Loucy (cell line): Measurements from ENCODE around the gene TRIOBP.
A peak's percentile ranks its signal among the peaks of the same experiment; 100 is the strongest.

Experiments used
- H2AFZ ChIP-seq: fragments of 200-600 bp; sonication (generic); 2 replicates; pipeline ENCODE4 v1.6.0; 2016; ENCODE audit warnings: antibody characterized with exemption, mild to moderate bottlenecking, low read length, moderate library complexity
- H3F3A ChIP-seq: fragments of 200-600 bp; 2 replicates; pipeline ENCODE4 v1.6.0; 2016; ENCODE audit warnings: antibody characterized with exemption, low read depth, mild to moderate bottlenecking
- H3K27me3 ChIP-seq: fragments of 200-600 bp; sonication (generic); 2 replicates; pipeline ENCODE4 v1.6.1; 2014; ENCODE audit warnings: low read length, mild to moderate bottlenecking; ENCODE audit not compliant: insufficient read depth, poor library complexity, severe bottlenecking
- H3K36me3 ChIP-seq: fragments of 200-600 bp; sonication (generic); 2 replicates; pipeline ENCODE4 v1.6.1; 2016; ENCODE audit warnings: low read length; ENCODE audit not compliant: insufficient read depth
- H3K4me1 ChIP-seq: fragments of 200-600 bp; sonication (generic); 2 replicates; pipeline ENCODE4 v1.5.1; 2014; ENCODE audit warnings: low read length, mild to moderate bottlenecking; ENCODE audit not compliant: insufficient read depth, poor library complexity, severe bottlenecking
- H3K4me2 ChIP-seq: fragments of 200-600 bp; sonication (generic); 2 replicates; pipeline ENCODE4 v1.6.0; 2014; ENCODE audit warnings: antibody characterized with exemption, low read length, low read depth, mild to moderate bottlenecking; ENCODE audit not compliant: poor library complexity, severe bottlenecking
- H3K4me3 ChIP-seq: fragments of 200-600 bp; sonication (generic); 2 replicates; pipeline ENCODE4 v1.5.1; 2014; ENCODE audit warnings: low read length, mild to moderate bottlenecking, mixed read lengths; ENCODE audit not compliant: poor library complexity, severe bottlenecking
- H3K79me2 ChIP-seq: fragments of 200-600 bp; sonication (generic); 2 replicates; pipeline ENCODE4 v1.6.1; 2014; ENCODE audit warnings: low read length; ENCODE audit not compliant: insufficient read depth
- H3K9ac ChIP-seq: fragments of 200-600 bp; sonication (generic); 2 replicates; pipeline ENCODE4 v1.6.0; 2014; ENCODE audit warnings: mild to moderate bottlenecking, low read depth, low read length, moderate library complexity; ENCODE audit not compliant: poor library complexity, severe bottlenecking
- H3K9me2 ChIP-seq: fragments of 200-600 bp; sonication (generic); replicated peaks from 2 replicates; pipeline ENCODE4 v1.6.1; 2016; ENCODE audit warnings: low read depth, low read length, mixed read lengths
- H3K9me3 ChIP-seq: fragments of 200-600 bp; sonication (generic); 2 replicates; pipeline ENCODE4 v1.6.1; 2014; ENCODE audit warnings: mild to moderate bottlenecking, antibody characterized with exemption, low read length, low read depth; ENCODE audit not compliant: insufficient read depth
- H4K20me1 ChIP-seq: fragments of 200-600 bp; sonication (generic); 2 replicates; pipeline ENCODE4 v1.6.0; 2014; ENCODE audit warnings: antibody characterized with exemption, low read length, mild to moderate bottlenecking; ENCODE audit not compliant: insufficient read depth, poor library complexity, severe bottlenecking
- EZH2phosphoT487 ChIP-seq: fragments of 200-600 bp; IDR thresholded peaks from 2 replicates; pipeline ENCODE4 v1.6.1; 2018; ENCODE audit warnings: antibody characterized with exemption, mild to moderate bottlenecking, moderate library complexity, borderline replicate concordance
- TF ChIP-seq, protein P1 (sequence below): fragments of 200-600 bp; sonication (generic); conservative IDR thresholded peaks from 2 replicates; pipeline ENCODE4 v1.5.1; 2014; ENCODE audit warnings: mild to moderate bottlenecking, antibody characterized with exemption, low read length

TRIOBP gene

DNA sequence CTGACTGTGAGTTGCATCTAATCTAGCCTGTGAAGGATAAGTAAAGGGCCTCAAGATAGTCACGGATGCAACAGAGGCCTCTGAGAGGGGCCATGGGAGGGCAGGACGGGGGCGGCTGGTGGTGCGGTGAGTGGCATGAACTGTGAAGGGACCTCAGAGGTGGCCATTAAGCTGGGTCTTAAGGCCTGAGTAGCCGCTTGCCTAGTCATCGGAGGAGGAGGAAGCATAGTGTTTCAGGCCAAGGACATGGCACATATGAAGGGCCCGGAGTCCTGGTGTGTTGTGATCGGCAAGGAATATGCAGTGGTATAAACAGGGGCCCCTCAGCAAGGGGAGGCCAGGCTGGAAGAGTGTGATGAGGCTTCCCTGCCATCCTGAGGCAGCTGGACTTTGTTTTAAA, 51.8 kb downstream of the TRIOBP start:
- peak overlapping the region; percentile 100 for H3K4me2 ChIP-seq
- peak overlapping the region; percentile 89 for H3K4me3 ChIP-seq
- peaks cover 42% of the 10 kb centered on the region for H3K4me1 ChIP-seq
- no peaks in the 10 kb centered on the region for H3K9me2 ChIP-seq
- no peaks in the 10 kb centered on the region for H3F3A ChIP-seq
- H3K79me2 ChIP-seq, result peaks cover 60% of the 10 kb centered on the region
- no peaks in the 10 kb centered on the region for H3K27me3 ChIP-seq
- peak overlapping the region; percentile 95 for H3K9ac ChIP-seq
- H3K36me3 ChIP-seq, result no peaks in the 10 kb centered on the region
- H3K9me3 ChIP-seq, result no peaks in the 10 kb centered on the region
- H4K20me1 ChIP-seq, result peaks cover 26% of the 10 kb centered on the region
- H2AFZ ChIP-seq, result no peak overlapping the region
- TF ChIP-seq EZH2phosphoT487, result no peak

DNA sequence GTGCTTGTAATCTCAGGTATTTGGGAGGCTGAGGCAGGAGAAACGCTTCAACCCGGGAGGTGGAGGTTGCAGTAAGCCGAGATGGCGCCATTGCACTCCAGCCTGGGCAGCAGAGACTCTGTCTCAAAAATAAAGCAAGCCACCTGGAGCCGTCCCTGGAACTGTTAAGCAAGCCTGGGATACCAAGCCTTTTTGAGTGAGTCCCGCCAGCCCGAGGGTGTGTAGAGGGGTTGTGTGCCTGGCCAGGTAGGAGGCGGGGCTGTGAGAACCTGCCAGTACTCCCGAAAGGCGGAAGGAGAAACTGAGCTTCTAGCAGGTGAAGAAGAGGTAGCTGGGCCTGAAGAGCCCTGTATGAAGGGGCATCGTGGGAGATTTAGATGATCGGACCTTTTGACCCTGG, 52.4 kb downstream of the TRIOBP start:
- no peak overlapping the region for H3K4me3 ChIP-seq
- peak overlapping the region; percentile 100 for H3K4me2 ChIP-seq
- H2AFZ ChIP-seq, result no peak overlapping the region
- H3K36me3 ChIP-seq, result peaks cover 3% of the 10 kb centered on the region; the same call in 1 of the 2 replicates
- H3K79me2 ChIP-seq, result peaks cover 60% of the 10 kb centered on the region
- peak overlapping the region; percentile 53 for H3K9ac ChIP-seq
- no peak for TF ChIP-seq EZH2phosphoT487
- TF ChIP-seq, protein P1, sequence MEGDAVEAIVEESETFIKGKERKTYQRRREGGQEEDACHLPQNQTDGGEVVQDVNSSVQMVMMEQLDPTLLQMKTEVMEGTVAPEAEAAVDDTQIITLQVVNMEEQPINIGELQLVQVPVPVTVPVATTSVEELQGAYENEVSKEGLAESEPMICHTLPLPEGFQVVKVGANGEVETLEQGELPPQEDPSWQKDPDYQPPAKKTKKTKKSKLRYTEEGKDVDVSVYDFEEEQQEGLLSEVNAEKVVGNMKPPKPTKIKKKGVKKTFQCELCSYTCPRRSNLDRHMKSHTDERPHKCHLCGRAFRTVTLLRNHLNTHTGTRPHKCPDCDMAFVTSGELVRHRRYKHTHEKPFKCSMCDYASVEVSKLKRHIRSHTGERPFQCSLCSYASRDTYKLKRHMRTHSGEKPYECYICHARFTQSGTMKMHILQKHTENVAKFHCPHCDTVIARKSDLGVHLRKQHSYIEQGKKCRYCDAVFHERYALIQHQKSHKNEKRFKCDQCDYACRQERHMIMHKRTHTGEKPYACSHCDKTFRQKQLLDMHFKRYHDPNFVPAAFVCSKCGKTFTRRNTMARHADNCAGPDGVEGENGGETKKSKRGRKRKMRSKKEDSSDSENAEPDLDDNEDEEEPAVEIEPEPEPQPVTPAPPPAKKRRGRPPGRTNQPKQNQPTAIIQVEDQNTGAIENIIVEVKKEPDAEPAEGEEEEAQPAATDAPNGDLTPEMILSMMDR, result 0 out of 2 replicates have a peak, but pooled peaks have one; percentile 24
- H3K9me3 ChIP-seq, result no peaks in the 10 kb centered on the region
- no peaks in the 10 kb centered on the region for H3K9me2 ChIP-seq
- H4K20me1 ChIP-seq, result peaks cover 26% of the 10 kb centered on the region
- peaks cover 41% of the 10 kb centered on the region for H3K4me1 ChIP-seq
- no peaks in the 10 kb centered on the region for H3K27me3 ChIP-seq
- no peaks in the 10 kb centered on the region for H3F3A ChIP-seq

DNA sequence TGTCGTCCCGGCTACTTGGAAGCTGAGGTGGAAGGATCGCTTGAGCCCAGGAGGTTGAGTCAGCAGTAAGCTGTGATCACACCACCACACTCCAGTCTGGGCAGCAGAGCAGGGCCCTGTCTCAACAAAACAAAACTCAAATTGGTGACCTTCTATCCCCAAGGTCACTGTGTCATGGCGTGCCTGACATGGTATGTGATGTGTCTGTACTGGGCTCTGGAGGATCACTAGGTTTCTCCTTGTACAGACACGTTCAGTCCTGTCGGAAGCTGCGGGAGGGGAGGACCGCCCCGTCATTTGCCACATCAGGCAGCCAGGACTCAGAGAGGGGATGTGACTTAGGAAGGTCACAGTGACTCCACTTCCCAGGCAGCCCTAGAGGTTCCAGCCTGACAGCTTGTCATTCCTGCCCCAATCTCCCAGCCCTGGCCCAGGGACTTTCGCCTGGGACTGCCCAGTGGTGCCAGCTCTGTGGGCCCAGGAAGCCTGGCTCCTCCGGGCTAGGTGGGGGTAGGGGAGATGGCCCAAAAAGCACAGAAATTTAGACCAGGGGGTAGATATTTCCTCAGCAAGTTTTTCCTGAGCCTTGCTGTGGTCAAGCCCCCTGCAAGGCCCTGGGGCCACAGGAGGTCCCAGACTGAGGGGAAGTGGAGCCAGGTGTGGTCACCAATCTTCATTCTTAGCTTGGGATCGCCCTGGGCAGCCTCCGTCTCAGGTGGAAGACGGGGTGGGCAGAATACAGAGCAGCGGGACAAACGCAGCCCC, 53.2 kb downstream of the TRIOBP start:
- no peaks in the 10 kb centered on the region for H3K9me2 ChIP-seq
- H3K9me3 ChIP-seq, result no peaks in the 10 kb centered on the region
- peaks cover 40% of the 10 kb centered on the region for H3K4me1 ChIP-seq
- H2AFZ ChIP-seq, result no peak overlapping the region
- H3K36me3 ChIP-seq, result peaks cover 10% of the 10 kb centered on the region; the same call in 1 of the 2 replicates
- peaks cover 26% of the 10 kb centered on the region for H4K20me1 ChIP-seq
- H3K4me2 ChIP-seq, result peak overlapping the region; percentile 100
- H3F3A ChIP-seq, result no peaks in the 10 kb centered on the region
- peak overlapping the region; percentile 53 for H3K9ac ChIP-seq
- TF ChIP-seq EZH2phosphoT487, result no peak
- TF ChIP-seq, protein P1, result no peak
- H3K4me3 ChIP-seq, result no peak overlapping the region
- H3K27me3 ChIP-seq, result no peaks in the 10 kb centered on the region
- peaks cover 59% of the 10 kb centered on the region for H3K79me2 ChIP-seq
